Neural cell (in vitro differentiated cells): ENCODE data around the gene FRY. TPM values are rescaled to one million over a fixed set of nuclear protein-coding genes. Genes with fewer than 3 reads are reported as not detected.

Experiments used
- H2AFZ ChIP-seq: fragments of 200-600, 300-800 bp; sonication (generic), shearing (Covaris generic); 2 replicates; pipeline ENCODE4 v1.6.0; 2014; ENCODE audit warnings: low read depth, mild to moderate bottlenecking, antibody characterized with exemption, low read length, moderate library complexity
- H3F3A ChIP-seq: fragments of 200-600 bp; shearing (Covaris generic); 2 replicates; pipeline ENCODE4 v1.6.1; 2016; ENCODE audit warnings: mild to moderate bottlenecking, moderate library complexity, mixed read lengths, antibody characterized with exemption, low read length; ENCODE audit not compliant: insufficient read depth, poor library complexity, severe bottlenecking
- H3K27ac ChIP-seq: fragments of 200-600, 300-800 bp; sonication (generic), shearing (Covaris generic); 2 replicates; pipeline ENCODE4 v1.5.1; 2014; ENCODE audit warnings: mild to moderate bottlenecking, low read length, moderate library complexity
- H3K27me3 ChIP-seq: fragments of 300-800, 200-600 bp; sonication (generic), shearing (Covaris generic); 2 replicates; pipeline ENCODE4 v1.6.0; 2014; ENCODE audit warnings: mild to moderate bottlenecking, low read depth, low read length, moderate library complexity; ENCODE audit not compliant: insufficient read depth
- H3K36me3 ChIP-seq: fragments of 300-800, 200-600 bp; sonication (generic), shearing (Covaris generic); 2 replicates; pipeline ENCODE4 v1.5.1; 2014; ENCODE audit warnings: mild to moderate bottlenecking, antibody characterized with exemption, low read length, moderate library complexity; ENCODE audit not compliant: insufficient read depth
- H3K4me2 ChIP-seq: fragments of 300-800, 200-600 bp; sonication (generic), shearing (Covaris generic); 2 replicates; pipeline ENCODE4 v1.6.0; 2014; ENCODE audit warnings: mild to moderate bottlenecking, low read length
- H3K4me3 ChIP-seq: fragments of 300-800, 200-600 bp; sonication (generic), shearing (Covaris generic); 2 replicates; pipeline ENCODE4 v1.5.1; 2014; ENCODE audit warnings: mild to moderate bottlenecking, low read length, moderate library complexity
- H3K79me2 ChIP-seq: fragments of 200-600 bp; shearing (Covaris generic); replicated peaks from 2 replicates; pipeline ENCODE4 v1.6.0; 2014; ENCODE audit warnings: mild to moderate bottlenecking, low read length, moderate library complexity; ENCODE audit not compliant: insufficient read depth
- H3K9ac ChIP-seq: fragments of 300-800, 200-600 bp; sonication (generic), shearing (Covaris generic); 2 replicates; pipeline ENCODE4 v1.6.1; 2016; ENCODE audit warnings: mild to moderate bottlenecking, low read length, mixed read lengths
- H3K9me2 ChIP-seq: fragments of 200-600 bp; shearing (Covaris generic); 2 replicates; pipeline ENCODE4 v1.6.1; 2016; ENCODE audit warnings: mild to moderate bottlenecking, low read length, mixed read lengths; ENCODE audit not compliant: insufficient read depth
- H3K9me3 ChIP-seq: fragments of 200-600, 300-800 bp; sonication (generic), shearing (Covaris generic); 2 replicates; pipeline ENCODE4 v1.6.1; 2016; ENCODE audit warnings: mild to moderate bottlenecking, mixed run types, low read length, moderate library complexity, mixed read lengths
- H4K20me1 ChIP-seq: fragments of 200-600 bp; shearing (Covaris generic); 2 replicates; pipeline ENCODE4 v1.6.1; 2016; ENCODE audit warnings: mild to moderate bottlenecking, mixed run types; ENCODE audit not compliant: insufficient read depth
- EP300 ChIP-seq: fragments of 450-650 bp; conservative IDR thresholded peaks from 2 replicates; pipeline ENCODE4 v1.6.1; 2014; ENCODE audit warnings: antibody characterized with exemption, mild to moderate bottlenecking, moderate library complexity; ENCODE audit not compliant: poor library complexity, severe bottlenecking
- EZH2 ChIP-seq: fragments of 200-600, 300-800 bp; shearing (Covaris generic), sonication (generic); IDR thresholded peaks from 2 replicates; pipeline ENCODE4 v1.6.1; 2014; ENCODE audit warnings: antibody characterized with exemption, low read length, borderline replicate concordance, mild to moderate bottlenecking; ENCODE audit not compliant: insufficient read depth, poor library complexity, severe bottlenecking
- MXI1 ChIP-seq: fragments of 450-650 bp; conservative IDR thresholded peaks from 2 replicates; pipeline ENCODE4 v1.6.1; 2014; ENCODE audit warnings: antibody characterized with exemption, mild to moderate bottlenecking; ENCODE audit not compliant: poor library complexity, severe bottlenecking
- POLR2AphosphoS5 ChIP-seq: IDR thresholded peaks from 2 replicates; pipeline ENCODE4 v1.6.1; 2012
- RAD21 ChIP-seq: fragments of 450-650 bp; conservative IDR thresholded peaks from 2 replicates; pipeline ENCODE4 v1.6.1; 2014; ENCODE audit warnings: antibody characterized with exemption, mild to moderate bottlenecking, moderate library complexity
- SMC3 ChIP-seq: fragments of 450-650 bp; conservative IDR thresholded peaks from 2 replicates; pipeline ENCODE4 v1.6.1; 2014; ENCODE audit warnings: antibody characterized with exemption, mild to moderate bottlenecking, moderate library complexity; ENCODE audit not compliant: poor library complexity
- TAF1 ChIP-seq: IDR thresholded peaks from 2 replicates; pipeline ENCODE4 v1.6.1; 2012; ENCODE audit warnings: low read depth
- polyA plus RNA-seq: library from polyadenylated mRNA; depleted of rRNA; stranded (reverse); fragments of >200 nt; gene quantifications from 2 replicates; pipeline ENCODE4 v1.2.3, GENCODE V29; 2014
- TF ChIP-seq, protein P1 (sequence below): IDR thresholded peaks from 2 replicates; pipeline ENCODE4 v1.6.1; 2012; ENCODE audit warnings: borderline replicate concordance
- TF ChIP-seq, protein P2 (sequence below): fragments of 450-650 bp; IDR thresholded peaks from 2 replicates; pipeline ENCODE4 v1.5.1; 2014; ENCODE audit warnings: antibody characterized with exemption, mild to moderate bottlenecking, moderate library complexity; ENCODE audit not compliant: poor library complexity, severe bottlenecking

Gene FRY
- polyA plus RNA-seq, 1 donor from 2014 or later: 49.3 TPM

DNA sequence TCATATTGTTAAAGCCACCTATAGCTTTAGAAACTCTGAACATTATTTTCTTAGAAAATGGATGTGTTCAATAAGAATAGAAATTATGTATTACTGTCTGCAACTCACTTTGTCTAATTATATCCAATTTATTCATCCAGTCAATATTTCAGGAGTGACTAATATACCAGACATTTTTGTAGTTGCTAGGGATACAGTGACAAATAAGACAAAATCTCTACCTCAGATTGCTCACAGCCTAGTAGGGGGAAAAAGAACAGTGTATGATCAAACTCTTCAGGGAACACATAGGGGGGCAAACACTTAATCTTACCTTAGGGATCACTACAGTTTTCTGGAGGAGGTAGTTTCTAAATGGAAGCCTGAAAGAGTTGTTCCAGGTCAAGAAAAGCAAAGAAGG is 292.3 kb downstream of the FRY start:
- Histone ChIP-seq H3K9me3 (no peaks in the 10 kb centered on the region), H2AFZ (no peak overlapping the region), H3K27me3 (no peaks in the 10 kb centered on the region), H3F3A (no peaks in the 10 kb centered on the region), H3K9ac (no peak overlapping the region), H3K79me2 (no peaks in the 10 kb centered on the region), H3K4me3 (no peak overlapping the region), H3K9me2 (no peaks in the 10 kb centered on the region), H3K4me2 (no peak overlapping the region), H3K27ac (no peak overlapping the region), H3K36me3 (no peaks in the 10 kb centered on the region), H4K20me1 (no peaks in the 10 kb centered on the region)
- TF ChIP-seq, protein P1, sequence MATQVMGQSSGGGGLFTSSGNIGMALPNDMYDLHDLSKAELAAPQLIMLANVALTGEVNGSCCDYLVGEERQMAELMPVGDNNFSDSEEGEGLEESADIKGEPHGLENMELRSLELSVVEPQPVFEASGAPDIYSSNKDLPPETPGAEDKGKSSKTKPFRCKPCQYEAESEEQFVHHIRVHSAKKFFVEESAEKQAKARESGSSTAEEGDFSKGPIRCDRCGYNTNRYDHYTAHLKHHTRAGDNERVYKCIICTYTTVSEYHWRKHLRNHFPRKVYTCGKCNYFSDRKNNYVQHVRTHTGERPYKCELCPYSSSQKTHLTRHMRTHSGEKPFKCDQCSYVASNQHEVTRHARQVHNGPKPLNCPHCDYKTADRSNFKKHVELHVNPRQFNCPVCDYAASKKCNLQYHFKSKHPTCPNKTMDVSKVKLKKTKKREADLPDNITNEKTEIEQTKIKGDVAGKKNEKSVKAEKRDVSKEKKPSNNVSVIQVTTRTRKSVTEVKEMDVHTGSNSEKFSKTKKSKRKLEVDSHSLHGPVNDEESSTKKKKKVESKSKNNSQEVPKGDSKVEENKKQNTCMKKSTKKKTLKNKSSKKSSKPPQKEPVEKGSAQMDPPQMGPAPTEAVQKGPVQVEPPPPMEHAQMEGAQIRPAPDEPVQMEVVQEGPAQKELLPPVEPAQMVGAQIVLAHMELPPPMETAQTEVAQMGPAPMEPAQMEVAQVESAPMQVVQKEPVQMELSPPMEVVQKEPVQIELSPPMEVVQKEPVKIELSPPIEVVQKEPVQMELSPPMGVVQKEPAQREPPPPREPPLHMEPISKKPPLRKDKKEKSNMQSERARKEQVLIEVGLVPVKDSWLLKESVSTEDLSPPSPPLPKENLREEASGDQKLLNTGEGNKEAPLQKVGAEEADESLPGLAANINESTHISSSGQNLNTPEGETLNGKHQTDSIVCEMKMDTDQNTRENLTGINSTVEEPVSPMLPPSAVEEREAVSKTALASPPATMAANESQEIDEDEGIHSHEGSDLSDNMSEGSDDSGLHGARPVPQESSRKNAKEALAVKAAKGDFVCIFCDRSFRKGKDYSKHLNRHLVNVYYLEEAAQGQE: no peak
- TF ChIP-seq SMC3: no peak
- TF ChIP-seq, protein P2, sequence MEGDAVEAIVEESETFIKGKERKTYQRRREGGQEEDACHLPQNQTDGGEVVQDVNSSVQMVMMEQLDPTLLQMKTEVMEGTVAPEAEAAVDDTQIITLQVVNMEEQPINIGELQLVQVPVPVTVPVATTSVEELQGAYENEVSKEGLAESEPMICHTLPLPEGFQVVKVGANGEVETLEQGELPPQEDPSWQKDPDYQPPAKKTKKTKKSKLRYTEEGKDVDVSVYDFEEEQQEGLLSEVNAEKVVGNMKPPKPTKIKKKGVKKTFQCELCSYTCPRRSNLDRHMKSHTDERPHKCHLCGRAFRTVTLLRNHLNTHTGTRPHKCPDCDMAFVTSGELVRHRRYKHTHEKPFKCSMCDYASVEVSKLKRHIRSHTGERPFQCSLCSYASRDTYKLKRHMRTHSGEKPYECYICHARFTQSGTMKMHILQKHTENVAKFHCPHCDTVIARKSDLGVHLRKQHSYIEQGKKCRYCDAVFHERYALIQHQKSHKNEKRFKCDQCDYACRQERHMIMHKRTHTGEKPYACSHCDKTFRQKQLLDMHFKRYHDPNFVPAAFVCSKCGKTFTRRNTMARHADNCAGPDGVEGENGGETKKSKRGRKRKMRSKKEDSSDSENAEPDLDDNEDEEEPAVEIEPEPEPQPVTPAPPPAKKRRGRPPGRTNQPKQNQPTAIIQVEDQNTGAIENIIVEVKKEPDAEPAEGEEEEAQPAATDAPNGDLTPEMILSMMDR: no peak
- TF ChIP-seq EP300: no peak
- no peak for TF ChIP-seq MXI1
- TF ChIP-seq EZH2: no peak
- no peak for TF ChIP-seq TAF1
- no peak for TF ChIP-seq POLR2AphosphoS5
- TF ChIP-seq RAD21: no peak

DNA sequence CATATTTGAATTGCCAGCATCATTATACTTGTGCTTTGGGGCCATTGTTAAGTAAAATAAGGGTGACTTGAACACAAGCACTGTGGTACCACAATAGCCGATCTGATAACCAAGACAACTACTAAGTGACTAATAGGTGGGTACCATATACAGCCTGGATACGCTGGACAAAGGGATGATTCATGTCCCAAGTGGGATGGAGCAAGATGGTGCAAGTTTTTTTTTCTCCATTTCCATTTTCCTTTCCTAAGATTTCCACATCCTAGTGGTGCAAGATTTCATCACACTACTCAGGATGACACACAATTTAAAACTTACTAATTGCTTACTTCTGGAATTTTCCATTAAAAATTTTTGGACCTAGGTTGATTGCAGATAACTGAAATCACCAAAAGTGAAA is 298.9 kb downstream of the FRY start:
- Histone ChIP-seq H3K27me3 (no peaks in the 10 kb centered on the region), H3K27ac (no peak overlapping the region), H3K9ac (no peak overlapping the region), H3K4me2 (no peak overlapping the region), H3K4me3 (no peak overlapping the region), H4K20me1 (no peaks in the 10 kb centered on the region), H3K9me3 (no peaks in the 10 kb centered on the region), H3K9me2 (no peaks in the 10 kb centered on the region), H3F3A (no peaks in the 10 kb centered on the region), H3K79me2 (no peaks in the 10 kb centered on the region), H3K36me3 (no peaks in the 10 kb centered on the region), H2AFZ (no peak overlapping the region)
- TF ChIP-seq EP300: no peak
- TF ChIP-seq, protein P2: no peak
- no peak for TF ChIP-seq RAD21
- TF ChIP-seq MXI1: no peak
- TF ChIP-seq EZH2: no peak
- TF ChIP-seq, protein P1: no peak
- TF ChIP-seq TAF1: no peak
